HG03025 (cell line): Measurements from ENCODE around the gene TNNT2.

Experiments
- ATAC-seq: cut with Tn5 transposase; IDR thresholded peaks from one replicate; pipeline ENCODE4 v1.9.1; 2021; ENCODE audit warnings: mild to moderate bottlenecking, moderate library complexity; ENCODE audit not compliant: unreplicated experiment, low FRiP score

The TNNT2 gene

GRCh38 chr1:201379733-201380242 is 2.3 kb upstream of the TNNT2 start:
- no peak for ATAC-seq

DNA sequence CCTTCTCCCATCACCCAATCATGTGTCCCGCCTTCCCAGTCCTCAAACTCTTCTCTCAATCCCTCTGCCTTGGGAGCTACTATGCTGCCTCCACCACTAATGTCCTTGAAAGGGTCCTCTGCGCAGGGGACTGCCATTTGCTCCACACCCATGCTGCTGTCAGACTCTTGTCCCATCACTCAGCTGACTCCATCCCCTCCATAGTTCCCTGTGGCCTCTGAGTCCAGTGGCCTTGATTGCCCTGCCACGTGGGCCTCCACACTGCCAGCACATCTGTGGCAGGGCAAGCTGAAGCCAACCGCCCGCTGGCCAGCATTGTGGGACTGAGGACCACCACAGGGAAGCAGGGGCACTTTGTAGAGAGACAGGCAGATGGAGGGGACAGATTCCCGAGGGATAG is 1.3 kb upstream of the TNNT2 start:
- ATAC-seq = no peak

GRCh38 chr1:201376464-201377374 is 761 bp downstream of the TNNT2 start:
- no peak for ATAC-seq

GRCh38 chr1:201376107-201376463 is 1.4 kb downstream of the TNNT2 start:
- no peak for ATAC-seq

- no peak for ATAC-seq
Measured at GRCh38 chr1:201375169-201375568, 2.3 kb downstream of the TNNT2 start.

DNA sequence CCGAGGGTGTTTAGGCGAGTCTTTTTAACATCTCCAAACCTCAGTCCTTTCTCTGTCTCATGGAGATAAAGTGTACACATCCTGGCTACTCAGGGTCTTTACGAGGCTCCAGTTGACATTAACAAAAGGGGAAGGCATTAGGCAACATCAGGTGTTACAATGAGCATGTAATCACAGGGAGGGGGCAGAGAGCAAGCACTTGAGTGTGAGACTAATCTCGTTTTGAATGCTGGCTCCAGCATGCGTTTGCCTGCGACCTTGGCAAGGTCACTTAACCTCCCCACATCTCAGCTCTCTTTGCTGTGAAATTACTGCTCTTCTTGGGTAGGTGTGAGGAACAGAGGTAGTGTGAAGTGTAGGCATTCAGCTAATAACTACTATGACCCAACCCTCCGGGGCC is 3.1 kb downstream of the TNNT2 start:
- ATAC-seq = no peak

DNA sequence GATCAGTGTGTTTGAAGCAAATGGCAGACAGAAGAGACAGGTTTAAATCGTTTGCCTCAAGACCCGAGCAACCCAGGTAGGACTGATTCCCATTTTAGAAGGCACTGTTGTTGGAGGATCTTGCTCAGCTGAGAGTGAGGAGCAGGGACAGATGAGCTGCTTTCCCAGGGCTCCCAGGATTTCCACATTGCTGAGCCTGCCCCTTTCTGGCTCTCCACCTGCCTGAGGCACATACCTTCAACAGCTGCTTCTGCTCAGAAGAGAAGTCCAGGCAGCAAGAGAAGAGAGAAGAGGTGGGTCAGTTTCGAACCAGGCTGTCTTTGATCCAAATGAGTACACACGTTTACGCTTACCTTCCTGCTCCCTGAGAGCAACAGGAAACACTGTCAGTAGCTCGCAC is 5.7 kb downstream of the TNNT2 start:
- no peak for ATAC-seq

GRCh38 chr1:201371276-201371675 is 6.2 kb downstream of the TNNT2 start:
- ATAC-seq = no peak

- ATAC-seq = no peak
Measured at GRCh38 chr1:201370500-201370899, 7.0 kb downstream of the TNNT2 start.

GRCh38 chr1:201369209-201369608 is 8.3 kb downstream of the TNNT2 start:
- no peak for ATAC-seq

DNA sequence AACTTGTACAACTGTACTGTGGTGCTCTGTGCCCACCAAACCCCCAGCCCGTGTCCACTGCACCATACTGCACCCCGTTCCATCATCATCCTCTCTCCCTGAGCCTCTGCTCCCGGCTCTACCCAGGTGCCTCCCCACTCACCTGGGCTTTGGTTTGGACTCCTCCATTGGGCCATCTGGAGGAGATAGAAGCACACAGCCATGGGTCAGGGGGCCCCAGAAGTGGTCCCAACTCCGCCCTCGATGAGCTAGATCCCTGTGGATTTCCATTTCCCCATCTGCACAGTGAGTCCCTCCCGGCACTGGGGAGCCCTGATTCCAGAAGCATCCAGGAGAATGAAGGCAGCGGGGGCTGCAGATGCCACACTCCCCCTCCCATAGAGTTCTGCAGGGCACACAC is 10.8 kb downstream of the TNNT2 start:
- no peak for ATAC-seq

DNA sequence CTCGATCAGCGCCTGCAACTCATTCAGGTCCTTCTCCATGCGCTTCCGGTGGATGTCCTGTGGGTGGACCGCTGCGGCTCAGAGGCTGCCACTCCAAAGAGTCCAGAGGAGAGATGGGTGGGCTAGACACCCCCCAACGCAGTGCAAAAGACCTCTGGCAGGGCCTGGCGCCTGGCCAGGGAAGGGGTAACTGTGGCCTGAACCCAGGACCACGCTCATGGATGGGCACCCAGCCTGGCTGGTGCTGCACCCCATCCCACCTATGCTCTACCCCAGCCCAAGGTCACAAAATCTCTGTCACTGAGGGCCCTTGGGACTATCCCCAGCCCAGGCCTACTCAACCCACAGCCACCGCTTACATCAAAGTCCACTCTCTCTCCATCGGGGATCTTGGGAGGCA is 12.2 kb downstream of the TNNT2 start:
- no peak for ATAC-seq

- no peak for ATAC-seq
Measured at GRCh38 chr1:201364808-201365105, 12.7 kb downstream of the TNNT2 start.

DNA sequence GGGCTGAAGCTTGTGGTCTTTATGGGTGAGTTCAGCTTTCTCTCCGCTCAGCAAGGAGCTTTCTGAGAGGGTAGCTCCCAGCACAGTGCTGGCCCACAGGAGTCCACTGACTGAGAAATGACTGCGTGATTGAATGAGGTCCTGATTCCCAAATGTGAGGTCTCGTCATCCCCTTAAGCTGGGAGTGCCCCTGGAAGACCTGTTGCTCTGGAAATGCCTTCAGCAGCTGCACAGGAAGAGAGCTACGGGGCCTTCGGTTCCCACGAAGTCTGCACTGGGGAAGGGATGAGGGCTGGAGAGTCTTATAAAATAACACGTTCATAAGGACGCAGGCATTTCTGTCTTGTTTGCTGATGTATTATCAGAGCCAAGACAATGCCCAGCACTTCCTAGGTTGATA is 14.0 kb downstream of the TNNT2 start:
- no peak for ATAC-seq

DNA sequence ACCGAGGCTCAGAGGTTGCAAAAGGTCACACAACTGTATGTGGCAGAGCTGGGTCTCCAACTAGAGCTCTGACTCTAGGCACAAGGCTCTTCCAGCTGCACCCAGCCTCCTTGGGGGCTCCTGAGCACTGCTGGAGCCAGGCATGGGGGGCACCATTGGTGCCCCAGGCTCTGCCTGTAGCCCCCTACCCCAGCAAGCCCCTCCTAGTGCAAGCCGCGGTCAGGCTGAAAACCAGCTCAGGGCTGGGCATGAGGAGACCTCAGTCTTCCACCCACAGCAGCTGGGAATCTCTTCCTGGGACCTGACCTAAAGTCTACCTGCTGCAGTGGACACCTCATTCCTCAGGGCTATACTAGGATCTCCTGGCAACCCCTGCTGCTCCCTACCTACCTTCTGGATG is 14.6 kb downstream of the TNNT2 start:
- ATAC-seq = no peak

- no peak for ATAC-seq
Measured at GRCh38 chr1:201361652-201362504, 15.6 kb downstream of the TNNT2 start.

- no peak for ATAC-seq
Measured at GRCh38 chr1:201360901-201361651, 16.4 kb downstream of the TNNT2 start.

DNA sequence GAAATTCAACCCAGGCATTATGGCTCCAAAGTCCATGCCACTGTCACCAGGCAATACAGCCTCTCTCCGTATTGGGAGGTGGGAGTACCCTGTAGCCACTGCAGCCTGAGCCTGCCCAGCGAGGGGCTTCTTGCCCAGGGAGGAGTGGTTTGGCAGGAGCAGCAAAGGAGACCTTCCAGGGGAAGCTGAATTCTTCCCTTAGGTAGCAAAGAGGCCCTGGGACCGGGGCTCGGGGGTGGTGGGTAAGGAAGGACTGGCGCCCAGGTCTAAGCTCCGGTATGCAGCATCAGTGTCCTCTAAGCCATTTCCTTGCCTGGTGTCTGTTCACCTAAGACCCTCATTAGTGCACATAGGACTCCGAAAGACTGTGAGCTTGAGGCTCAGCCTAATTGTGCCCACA is 17.0 kb downstream of the TNNT2 start:
- ATAC-seq = no peak

DNA sequence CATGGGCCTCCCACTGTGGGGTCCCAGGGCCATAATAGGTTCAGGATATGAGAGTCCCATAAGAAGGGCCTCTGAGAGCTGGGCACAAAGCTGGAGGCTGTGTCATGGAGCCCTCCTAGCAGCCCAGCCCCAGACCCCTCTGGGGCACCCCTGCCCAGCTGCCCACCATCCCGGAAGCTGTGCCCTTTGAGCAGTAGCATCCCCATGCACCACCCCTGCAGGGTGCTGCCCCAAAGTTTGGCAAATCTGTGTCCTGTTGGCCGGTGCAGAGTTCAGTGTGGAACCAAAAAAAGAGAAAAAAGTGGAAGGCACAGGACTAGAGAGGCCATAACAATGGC is 17.6 kb downstream of the TNNT2 start:
- ATAC-seq = no peak

GRCh38 chr1:201359031-201359872 is 18.2 kb downstream of the TNNT2 start:
- no peak for ATAC-seq
